ENCODE results near the gene ACAP1. TPM values are rescaled to one million over a fixed set of nuclear protein-coding genes. Genes with fewer than 3 reads are reported as not detected.

Gene ACAP1
- total and polyA plus RNA-seq, 9 of the 15 experiments (the other 6 are each of a cell fraction or from before 2014, with no cell fraction given), result 0.15 to 8.5 (median 2.4) TPM

DNA sequence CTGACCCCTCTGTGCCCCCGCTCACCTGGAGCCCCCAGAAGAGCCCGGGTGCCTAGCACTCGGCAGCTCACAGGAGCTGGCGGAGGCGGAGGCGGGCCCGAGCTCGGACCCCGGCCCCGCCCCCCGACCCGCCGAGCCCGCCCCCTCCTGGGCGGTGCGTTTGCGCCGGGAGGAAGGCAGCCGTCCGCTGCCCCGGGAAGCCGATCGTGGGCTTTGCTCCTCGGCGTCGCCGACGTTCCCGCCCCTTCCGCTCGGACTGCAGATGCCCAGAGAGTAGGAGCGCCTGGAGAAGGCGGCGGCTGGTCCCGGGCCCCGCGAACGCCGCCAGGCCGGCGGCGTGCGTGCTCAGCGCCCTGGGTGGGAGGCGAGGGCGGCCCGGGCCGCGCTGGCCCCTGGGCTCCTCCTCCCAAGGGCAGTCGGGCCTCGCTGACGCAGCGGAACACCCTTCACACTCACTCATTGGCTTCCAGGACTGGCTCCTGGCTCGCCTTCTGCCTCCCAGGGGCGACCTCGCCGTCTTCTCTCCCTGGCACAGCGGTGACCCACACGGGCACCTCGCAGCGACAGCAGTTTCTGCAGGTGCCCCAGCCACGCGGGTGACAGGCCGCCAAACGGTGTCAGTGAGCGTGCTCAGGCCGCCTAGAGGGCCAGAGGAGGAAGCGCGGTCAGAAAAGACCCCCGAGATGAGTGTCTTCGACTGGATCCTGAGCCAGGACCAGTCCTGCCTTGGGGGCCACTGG, 58.3 kb downstream of the ACAP1 start, which contains the start of gene PLSCR3 (continued):
- TF ChIP-seq MAZ (CRISPR knock-in tag; conservative IDR thresholded peaks at IDR 0.05 in 1 of 2, IDR thresholded peaks at IDR 0.05 in 1 of 2) (peak; percentile 29 to 38; a peak in 1 of 4 replicates), NONO (IDR thresholded peaks at IDR 0.05; ENCODE audit: low read depth in 2 of 2, low read length in 1 of 2) (no peak), NFE2 (IDR thresholded peaks at IDR 0.05; ENCODE audit: low read depth) (peak; percentile 7; the same call in 1 of the 2 replicates), MED1 (CRISPR knock-in tag; IDR thresholded peaks at IDR 0.05; ENCODE audit: borderline replicate concordance) (no peak), HIVEP1 (CRISPR knock-in tag; IDR thresholded peaks at IDR 0.05) (no peak), WHSC1 (IDR thresholded peaks at IDR 0.05; ENCODE audit: low read length) (no peak), KAT7 (CRISPR knock-in tag; IDR thresholded peaks at IDR 0.05; ENCODE audit: borderline replicate concordance) (peak; percentile 67; the same call in 1 of the 2 replicates), CBX1 (IDR thresholded peaks at IDR 0.05; ENCODE audit: low read depth) (peak; percentile 47; the same call in 1 of the 2 replicates), FOXK2 (conservative IDR thresholded peaks at IDR 0.05 in 1 of 2, IDR thresholded peaks at IDR 0.05 in 1 of 2; ENCODE audit: low read depth in 2 of 2) (no peak), KDM1A (IDR thresholded peaks at IDR 0.05) (no peak), MEF2D (tag; conservative IDR thresholded peaks at IDR 0.05; ENCODE audit: low read depth) (no peak), SMAD1 (IDR thresholded peaks at IDR 0.05; ENCODE audit: low read depth, low read length, partially characterized antibody) (no peak), MYC (IDR thresholded peaks at IDR 0.05; ENCODE audit: low read depth, low read length) (peak; percentile 60; the same call in 1 of the 2 replicates), MYC (CRISPR knock-in tag; IDR thresholded peaks at IDR 0.05; ENCODE audit: borderline replicate concordance, low read depth) (no peak)
- TF ChIP-seq, protein P1, sequence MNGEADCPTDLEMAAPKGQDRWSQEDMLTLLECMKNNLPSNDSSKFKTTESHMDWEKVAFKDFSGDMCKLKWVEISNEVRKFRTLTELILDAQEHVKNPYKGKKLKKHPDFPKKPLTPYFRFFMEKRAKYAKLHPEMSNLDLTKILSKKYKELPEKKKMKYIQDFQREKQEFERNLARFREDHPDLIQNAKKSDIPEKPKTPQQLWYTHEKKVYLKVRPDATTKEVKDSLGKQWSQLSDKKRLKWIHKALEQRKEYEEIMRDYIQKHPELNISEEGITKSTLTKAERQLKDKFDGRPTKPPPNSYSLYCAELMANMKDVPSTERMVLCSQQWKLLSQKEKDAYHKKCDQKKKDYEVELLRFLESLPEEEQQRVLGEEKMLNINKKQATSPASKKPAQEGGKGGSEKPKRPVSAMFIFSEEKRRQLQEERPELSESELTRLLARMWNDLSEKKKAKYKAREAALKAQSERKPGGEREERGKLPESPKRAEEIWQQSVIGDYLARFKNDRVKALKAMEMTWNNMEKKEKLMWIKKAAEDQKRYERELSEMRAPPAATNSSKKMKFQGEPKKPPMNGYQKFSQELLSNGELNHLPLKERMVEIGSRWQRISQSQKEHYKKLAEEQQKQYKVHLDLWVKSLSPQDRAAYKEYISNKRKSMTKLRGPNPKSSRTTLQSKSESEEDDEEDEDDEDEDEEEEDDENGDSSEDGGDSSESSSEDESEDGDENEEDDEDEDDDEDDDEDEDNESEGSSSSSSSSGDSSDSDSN (IDR thresholded peaks at IDR 0.05; ENCODE audit: borderline replicate concordance in 1 of 2, low read depth in 2 of 2, low read length in 2 of 2), result peak in 1 of 2 experiments; percentile 57; a peak in 2 of 4 replicates
- TF ChIP-seq, protein P2, sequence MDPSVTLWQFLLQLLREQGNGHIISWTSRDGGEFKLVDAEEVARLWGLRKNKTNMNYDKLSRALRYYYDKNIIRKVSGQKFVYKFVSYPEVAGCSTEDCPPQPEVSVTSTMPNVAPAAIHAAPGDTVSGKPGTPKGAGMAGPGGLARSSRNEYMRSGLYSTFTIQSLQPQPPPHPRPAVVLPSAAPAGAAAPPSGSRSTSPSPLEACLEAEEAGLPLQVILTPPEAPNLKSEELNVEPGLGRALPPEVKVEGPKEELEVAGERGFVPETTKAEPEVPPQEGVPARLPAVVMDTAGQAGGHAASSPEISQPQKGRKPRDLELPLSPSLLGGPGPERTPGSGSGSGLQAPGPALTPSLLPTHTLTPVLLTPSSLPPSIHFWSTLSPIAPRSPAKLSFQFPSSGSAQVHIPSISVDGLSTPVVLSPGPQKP (CRISPR knock-in tag; IDR thresholded peaks at IDR 0.05), result no peak
- TF ChIP-seq, protein P3, sequence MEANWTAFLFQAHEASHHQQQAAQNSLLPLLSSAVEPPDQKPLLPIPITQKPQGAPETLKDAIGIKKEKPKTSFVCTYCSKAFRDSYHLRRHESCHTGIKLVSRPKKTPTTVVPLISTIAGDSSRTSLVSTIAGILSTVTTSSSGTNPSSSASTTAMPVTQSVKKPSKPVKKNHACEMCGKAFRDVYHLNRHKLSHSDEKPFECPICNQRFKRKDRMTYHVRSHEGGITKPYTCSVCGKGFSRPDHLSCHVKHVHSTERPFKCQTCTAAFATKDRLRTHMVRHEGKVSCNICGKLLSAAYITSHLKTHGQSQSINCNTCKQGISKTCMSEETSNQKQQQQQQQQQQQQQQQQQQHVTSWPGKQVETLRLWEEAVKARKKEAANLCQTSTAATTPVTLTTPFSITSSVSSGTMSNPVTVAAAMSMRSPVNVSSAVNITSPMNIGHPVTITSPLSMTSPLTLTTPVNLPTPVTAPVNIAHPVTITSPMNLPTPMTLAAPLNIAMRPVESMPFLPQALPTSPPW (CRISPR knock-in tag; IDR thresholded peaks at IDR 0.05), result 0 out of 2 replicates have a peak, but pooled peaks have one; percentile 38
- TF ChIP-seq, protein P4, sequence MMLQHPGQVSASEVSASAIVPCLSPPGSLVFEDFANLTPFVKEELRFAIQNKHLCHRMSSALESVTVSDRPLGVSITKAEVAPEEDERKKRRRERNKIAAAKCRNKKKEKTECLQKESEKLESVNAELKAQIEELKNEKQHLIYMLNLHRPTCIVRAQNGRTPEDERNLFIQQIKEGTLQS (IDR thresholded peaks at IDR 0.05), result no peak
- TF ChIP-seq, protein P4 (CRISPR knock-in tag; conservative IDR thresholded peaks at IDR 0.05), result no peak

Measured in K562 (cell line).